Panc1 (cell line): ENCODE data around the gene SCRG1. TPM values are rescaled to one million over a fixed set of nuclear protein-coding genes. Genes with fewer than 3 reads are reported as not detected.

Experiments used
- ATAC-seq: fragments of 200-7000 bp; cut with Tn5 transposase; 2 replicates; pipeline ENCODE4 v1.9.1; 2020; ENCODE audit warnings: mild to moderate bottlenecking, moderate library complexity
- Bru-seq: library from RNA; stranded (reverse); fragments of 400-500 nt; gene quantifications from one replicate; lab custom pipeline; 2021; lab: Mats Ljungman, UMichigan
- BruChase-seq, 2 experiments: library from RNA; stranded (reverse); fragments of 400-500 nt; gene quantifications; one replicate each; lab custom pipeline; 2021; lab: Mats Ljungman, UMichigan
- BruUV-seq: library from RNA; stranded (reverse); fragments of 400-500 nt; replicated peaks from 2 replicates; lab custom pipeline; 2021; lab: Mats Ljungman, UMichigan
- CTCF ChIA-PET: fragments of 300-600 bp; sonication (Branson Sonifier 250); formaldehyde crosslinking; loops from one replicate; lab custom pipeline; 2022; ENCODE audit warnings: antibody characterized with exemption; lab: Charles Lee
- POLR2A ChIA-PET: fragments of 300-600 bp; sonication (Branson Sonifier 250); formaldehyde crosslinking; loops from one replicate; lab custom pipeline; 2022; ENCODE audit warnings: antibody characterized with exemption; lab: Charles Lee
- DNase-seq: peaks from one replicate; pipeline ENCODE4 v3.0.0-alpha.2; 2010; ENCODE audit warnings: low read depth, low spot score
- H3K27ac ChIP-seq: 2 replicates; pipeline ENCODE4 v1.5.1; 2011; ENCODE audit warnings: mild to moderate bottlenecking, low read length, inconsistent platforms
- H3K27me3 ChIP-seq: fragments of 200-500 bp; sonication (Bioruptor generic); 2 replicates; pipeline ENCODE4 v1.6.0; 2014; ENCODE audit warnings: low read length, inconsistent platforms; ENCODE audit not compliant: control insufficient read depth, insufficient read depth
- H3K36me3 ChIP-seq: fragments of 200-500 bp; sonication (Bioruptor generic); 2 replicates; pipeline ENCODE4 v1.5.1; 2014; ENCODE audit warnings: inconsistent platforms, mild to moderate bottlenecking, low read length, moderate library complexity; ENCODE audit not compliant: control insufficient read depth, insufficient read depth
- H3K4me1 ChIP-seq: 2 replicates; pipeline ENCODE4 v1.5.1; 2011; ENCODE audit warnings: inconsistent platforms, mild to moderate bottlenecking, low read length, moderate library complexity; ENCODE audit not compliant: control insufficient read depth, insufficient read depth
- H3K4me3 ChIP-seq, 2 experiments: 2 replicates each; pipeline ENCODE4 v1.5.1; 2011 to 2012; ENCODE audit warnings: low read depth in 2 of 2, low read length in 2 of 2, mild to moderate bottlenecking in 2 of 2, inconsistent platforms in 1 of 2, moderate library complexity in 1 of 2
- H3K9me3 ChIP-seq: fragments of 200-500 bp; sonication (Bioruptor generic); 2 replicates; pipeline ENCODE4 v1.5.1; 2014; ENCODE audit warnings: low read depth, mild to moderate bottlenecking, inconsistent platforms, low read length, moderate library complexity; ENCODE audit not compliant: control insufficient read depth, insufficient read depth
- POLR2AphosphoS5 ChIP-seq: IDR thresholded peaks from 2 replicates; pipeline ENCODE4 v1.6.1; 2012; ENCODE audit warnings: mild to moderate bottlenecking, low read depth, low read length, moderate library complexity
- REST ChIP-seq, 2 experiments: IDR thresholded peaks; 2 replicates each; pipeline ENCODE4 v1.6.1; 2011 to 2012; ENCODE audit warnings: low read depth in 2 of 2, control low read depth in 1 of 2, low read length in 1 of 2, mild to moderate bottlenecking in 1 of 2, moderate library complexity in 1 of 2; ENCODE audit not compliant: insufficient read depth in 1 of 2
- SIN3A ChIP-seq: IDR thresholded peaks from 2 replicates; pipeline ENCODE4 v1.6.1; 2012; ENCODE audit warnings: low read depth, mild to moderate bottlenecking, low read length, moderate library complexity, borderline replicate concordance; ENCODE audit not compliant: insufficient read depth
- TCF7L2 ChIP-seq: IDR thresholded peaks from 2 replicates; pipeline ENCODE4 v1.6.1; 2011; ENCODE audit warnings: mild to moderate bottlenecking, low read depth, low read length, inconsistent platforms
- in situ Hi-C: cut with HindIII; loops from 2 replicates; pipeline ENCODE4 v1.10.0; 2016; ENCODE audit warnings: low sequenced_read_pairs, low pct_unique_long_range_greater_than_20kb
- intact Hi-C: fragments of 100-400 bp; cut with micrococcal nuclease; formaldehyde crosslinking; loops from one replicate; pipeline ENCODE4 v1.10.0; 2022; ENCODE audit not compliant: unreplicated experiment
- long read RNA-seq: library from polyadenylated mRNA; unstranded; transcript quantifications from one replicate; pipeline ENCODE4 v2.0.0, GENCODE V29; 2021; ENCODE audit not compliant: unreplicated experiment
- polyA plus RNA-seq: library from polyadenylated mRNA; unstranded; fragments of >200 nt; gene quantifications from one replicate; pipeline ENCODE4 v1.2.1, GENCODE V29; 2012; ENCODE audit warnings: missing spikeins; ENCODE audit not compliant: insufficient read length
- total RNA-seq: library from RNA; stranded (reverse); gene quantifications from one replicate; pipeline ENCODE4 v1.2.1, GENCODE V29; 2021; ENCODE audit not compliant: unreplicated experiment
- TF ChIP-seq, protein P1 (sequence below): fragments of 450-650 bp; IDR thresholded peaks from 2 replicates; pipeline ENCODE4 v1.5.1; 2017; ENCODE audit warnings: mild to moderate bottlenecking

Gene SCRG1
- total RNA-seq (not detected), Bru-seq, nascent RNA (not detected), BruChase-seq, experiment 1, labeled RNA remaining after a 2-hour chase (not detected), BruChase-seq, experiment 2, labeled RNA remaining after a 6-hour chase (not detected)
- polyA plus RNA-seq = not detected
- long read RNA-seq = 0 reads

GRCh38 chr4:173398779-173399415, at the start of gene SCRG1:
TSS of gene SCRG1 (minus strand) at chr4:173399116. CDS start at chr4:173391414, 7,702 bp downstream.
- H3K9me3 ChIP-seq = no peaks in the 10 kb centered on the region
- no peaks in the 10 kb centered on the region for H3K4me1 ChIP-seq
- ATAC-seq (no peak), DNase-seq (no peak)
- TF ChIP-seq TCF7L2 (no peak), REST (IDR thresholded peaks at IDR 0.05; ENCODE audit: insufficient read depth in 1 of 2, low read depth in 2 of 2, low read length in 1 of 2) (no peak), POLR2AphosphoS5 (no peak), SIN3A (no peak)
- TF ChIP-seq, protein P1, sequence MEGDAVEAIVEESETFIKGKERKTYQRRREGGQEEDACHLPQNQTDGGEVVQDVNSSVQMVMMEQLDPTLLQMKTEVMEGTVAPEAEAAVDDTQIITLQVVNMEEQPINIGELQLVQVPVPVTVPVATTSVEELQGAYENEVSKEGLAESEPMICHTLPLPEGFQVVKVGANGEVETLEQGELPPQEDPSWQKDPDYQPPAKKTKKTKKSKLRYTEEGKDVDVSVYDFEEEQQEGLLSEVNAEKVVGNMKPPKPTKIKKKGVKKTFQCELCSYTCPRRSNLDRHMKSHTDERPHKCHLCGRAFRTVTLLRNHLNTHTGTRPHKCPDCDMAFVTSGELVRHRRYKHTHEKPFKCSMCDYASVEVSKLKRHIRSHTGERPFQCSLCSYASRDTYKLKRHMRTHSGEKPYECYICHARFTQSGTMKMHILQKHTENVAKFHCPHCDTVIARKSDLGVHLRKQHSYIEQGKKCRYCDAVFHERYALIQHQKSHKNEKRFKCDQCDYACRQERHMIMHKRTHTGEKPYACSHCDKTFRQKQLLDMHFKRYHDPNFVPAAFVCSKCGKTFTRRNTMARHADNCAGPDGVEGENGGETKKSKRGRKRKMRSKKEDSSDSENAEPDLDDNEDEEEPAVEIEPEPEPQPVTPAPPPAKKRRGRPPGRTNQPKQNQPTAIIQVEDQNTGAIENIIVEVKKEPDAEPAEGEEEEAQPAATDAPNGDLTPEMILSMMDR = no peak
- ChIA-PET CTCF (no interaction called here), POLR2A (no interaction called here)
- intact Hi-C loops = no loop called here
- no peak within 1 kb of the TSS for H3K4me3 ChIP-seq
- no peak within 1 kb of the TSS for H3K27ac ChIP-seq
- in situ Hi-C loops = no loop called here
- H3K27me3 ChIP-seq = no peaks in the 10 kb centered on the region
- no peaks in the 10 kb centered on the region for H3K36me3 ChIP-seq
- no TSS peak for BruUV-seq

- Histone ChIP-seq H3K27ac (no peak overlapping the region), H3K4me1 (no peaks in the 10 kb centered on the region), H3K36me3 (no peaks in the 10 kb centered on the region), H3K9me3 (no peaks in the 10 kb centered on the region), H3K4me3 (no peak overlapping the region), H3K27me3 (no peaks in the 10 kb centered on the region)
- no peak for ATAC-seq
- intact Hi-C loops = no loop called here
- in situ Hi-C loops = no loop called here
- POLR2A ChIA-PET = no interaction called here
- no peak for DNase-seq
- CTCF ChIA-PET = no interaction called here
- no peak for TF ChIP-seq REST (IDR thresholded peaks at IDR 0.05; ENCODE audit: insufficient read depth in 1 of 2, low read depth in 2 of 2, low read length in 1 of 2)
- TF ChIP-seq TCF7L2 = no peak
- no peak for TF ChIP-seq POLR2AphosphoS5
- TF ChIP-seq SIN3A = no peak
- TF ChIP-seq, protein P1 = no peak
- BruUV-seq = no TSS peak
Measured at GRCh38 chr4:173448103-173448502, 49.2 kb upstream of the SCRG1 start.
